Bronchial epithelial cell (primary cell): Measurements from ENCODE around the gene BAG3. TPM values are rescaled to one million over a fixed set of nuclear protein-coding genes. Genes with fewer than 3 reads are reported as not detected.

ENCODE experiments used
- DNase-seq: peaks from one replicate; pipeline ENCODE4 v3.0.0-alpha.2; 2010; ENCODE audit warnings: low read depth
- FAIRE-seq: peaks from 2 replicates; lab custom pipeline; 2011; peaks lifted over from hg19 to GRCh38; lab: Jason Lieb, UNC
- H3K27me3 ChIP-seq: 2 replicates; pipeline ENCODE4 v1.5.1; 2011; ENCODE audit warnings: low read length; ENCODE audit not compliant: control insufficient read depth, insufficient read depth
- H3K36me3 ChIP-seq: 2 replicates; pipeline ENCODE4 v1.5.1; 2011; ENCODE audit warnings: low read length; ENCODE audit not compliant: control insufficient read depth, insufficient read depth
- H3K4me3 ChIP-seq: 2 replicates; pipeline ENCODE4 v1.5.1; 2011; ENCODE audit warnings: mild to moderate bottlenecking, low read depth, low read length, control low read depth
- CTCF ChIP-seq: IDR thresholded peaks from 2 replicates; pipeline ENCODE4 v1.5.1; 2011; ENCODE audit warnings: mild to moderate bottlenecking, moderate library complexity, low read length, control low read depth, inconsistent platforms; ENCODE audit not compliant: insufficient read depth, severe bottlenecking
- total RNA-seq: library from RNA; depleted of rRNA; stranded (reverse); fragments of >200 nt; gene quantifications from 2 replicates; pipeline ENCODE4 v1.2.1, GENCODE V29; 2014

The BAG3 gene
- total RNA-seq, 1 donor from 2014 or later = 7.1 TPM

GRCh38 chr10:119620241-119621077 lies 30.7 kb upstream of the BAG3 start:
- Histone ChIP-seq H3K36me3 (no peaks in the 10 kb centered on the region), H3K4me3 (no peak overlapping the region), H3K27me3 (no peaks in the 10 kb centered on the region)
- FAIRE-seq = no peak
- TF ChIP-seq CTCF = no peak
- peak; percentile 60 for DNase-seq

GRCh38 chr10:119621078-119621384 lies 30.1 kb upstream of the BAG3 start:
- no peak for DNase-seq
- Histone ChIP-seq H3K27me3 (no peaks in the 10 kb centered on the region), H3K36me3 (no peaks in the 10 kb centered on the region), H3K4me3 (no peak overlapping the region)
- TF ChIP-seq CTCF = no peak
- no peak for FAIRE-seq

GRCh38 chr10:119625570-119626280 lies 25.5 kb upstream of the BAG3 start:
- DNase-seq = no peak
- no peak for FAIRE-seq
- Histone ChIP-seq H3K36me3 (no peaks in the 10 kb centered on the region), H3K27me3 (no peaks in the 10 kb centered on the region), H3K4me3 (no peak overlapping the region)
- TF ChIP-seq CTCF = no peak

- Histone ChIP-seq H3K36me3 (no peaks in the 10 kb centered on the region), H3K4me3 (no peak overlapping the region), H3K27me3 (no peaks in the 10 kb centered on the region)
- FAIRE-seq (no peak), DNase-seq (no peak)
- no peak for TF ChIP-seq CTCF
Observed at GRCh38 chr10:119630300-119630699, 20.9 kb upstream of the BAG3 start.

- H3K36me3 ChIP-seq = no peaks in the 10 kb centered on the region
- DNase-seq (no peak), FAIRE-seq (no peak)
- no peak for TF ChIP-seq CTCF
- H3K4me3 ChIP-seq = no peak overlapping the region
- H3K27me3 ChIP-seq = no peaks in the 10 kb centered on the region
Observed at GRCh38 chr10:119633538-119634218, 17.5 kb upstream of the BAG3 start.
